Left cardiac atrium (tissue), 4 donors: ENCODE results near the gene NXN. TPM values are rescaled to one million over a fixed set of nuclear protein-coding genes. Genes with fewer than 3 reads are reported as not detected.
"Not testable (repeated sequence)": the region's sequence is repeated elsewhere in the genome, so short reads cannot be mapped to it uniquely, and the experiment has no call there.

Source experiments
- ATAC-seq, 2 donors: fragments of 200-7000 bp; cut with Tn5 transposase; one replicate each; pipeline ENCODE4 v1.9.1; 2020; ENCODE audit warnings: mild to moderate bottlenecking in 2 of 2, moderate library complexity in 2 of 2
- DNase-seq: peaks from one replicate; pipeline ENCODE4 v3.0.0-alpha.2; 2020
- intact Hi-C, 2 donors: fragments of 100-400 bp; cut with DNase I; formaldehyde crosslinking; loops; one replicate each; pipeline versions ENCODE4 v1.14.1 to v1.15.1; 2022 to 2023
- total RNA-seq, 2 donors: library from RNA; stranded (reverse); fragmentation: NEBNext Ultra II Directional; extraction: Animal tissue kit (Norgen Biotek cat#: 25700); gene quantifications; one replicate each; pipeline ENCODE4 v1.2.1, GENCODE V29; 2021
- donor health status: DM: no; HTN: yes; CAD: no.
- donor health status: DM: no; HTN: yes; CAD: no; lungs with severe emphysema.
- donor health status: DM: yes; HTN: yes; CAD: no.
- donor health status: Dilated cardiomyopathy.

Gene NXN
- total RNA-seq, 2 donors from 2014 or later, result 16.7 to 20.8 TPM

DNA sequence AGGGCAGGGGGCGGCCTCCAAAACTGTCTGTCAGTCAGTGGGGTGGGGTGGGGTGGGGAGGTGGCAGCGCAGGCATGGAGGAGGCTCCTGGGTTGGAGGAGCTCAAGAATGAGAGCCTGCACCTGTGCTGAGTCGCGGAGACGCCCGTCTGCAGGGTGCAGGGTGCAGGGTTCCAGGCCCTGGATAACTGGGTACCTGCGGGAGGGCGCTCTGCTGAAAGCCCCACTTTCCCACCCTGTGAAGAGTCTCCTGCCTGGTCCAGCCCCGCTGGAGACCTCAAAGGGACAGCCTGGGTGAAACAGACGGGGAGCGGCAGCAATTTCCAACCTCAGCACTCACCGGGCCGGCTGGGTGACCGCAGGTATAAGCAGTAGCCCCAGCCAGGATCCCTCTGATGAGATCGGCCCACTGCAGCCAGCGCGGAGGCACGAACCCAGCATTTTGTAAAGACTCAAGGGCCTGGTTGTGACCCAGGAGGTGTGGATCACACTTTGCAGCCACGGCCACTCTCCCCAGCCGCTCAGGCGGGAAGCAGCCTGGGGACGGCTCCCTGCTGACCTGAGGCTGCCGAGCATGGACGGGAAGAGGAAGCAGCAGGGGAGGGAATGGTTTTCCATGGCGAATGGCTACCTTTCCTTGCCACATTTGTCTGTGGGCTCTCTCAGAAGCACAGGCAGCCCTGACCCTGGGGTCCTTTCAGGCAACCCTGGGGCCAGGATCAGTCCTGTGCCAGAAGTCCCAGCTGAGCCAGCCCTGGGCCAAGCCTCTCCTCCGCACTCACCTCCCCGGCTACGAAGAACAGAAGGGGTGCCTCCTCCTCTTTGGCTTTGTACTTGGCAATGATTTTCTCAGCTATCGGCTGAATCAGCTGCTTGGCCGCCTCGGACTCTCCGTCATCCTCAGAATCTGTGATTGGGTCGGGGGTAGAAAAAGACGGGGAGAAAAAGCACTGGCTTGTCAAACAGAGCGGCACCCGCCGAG lies 176.4 kb downstream of the NXN start:
- intact Hi-C loops, result no loop called here
- DNase-seq (no peak), ATAC-seq (no peak)

DNA sequence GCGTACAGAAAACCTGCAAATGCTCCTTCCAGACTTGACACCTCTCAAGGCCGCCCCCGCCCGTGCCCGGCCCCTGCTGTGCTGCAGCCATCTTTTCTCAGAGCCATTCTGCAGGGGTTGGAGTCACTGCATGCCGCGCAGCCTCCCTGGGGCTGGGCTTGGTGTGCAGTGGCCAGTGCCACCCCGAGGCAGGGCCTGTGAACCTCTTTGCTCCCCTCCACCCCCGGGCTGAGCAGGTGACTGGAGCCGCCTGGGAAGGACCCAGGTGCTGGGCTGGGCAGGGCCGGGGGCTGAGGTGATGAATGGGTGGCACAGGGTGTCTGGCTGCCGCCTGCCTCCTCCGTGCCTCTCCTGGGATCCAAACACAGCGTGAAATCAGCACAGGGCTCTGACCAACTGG lies 177.1 kb downstream of the NXN start:
- intact Hi-C loops, result no loop called here
- DNase-seq (no peak), ATAC-seq (no peak)

DNA sequence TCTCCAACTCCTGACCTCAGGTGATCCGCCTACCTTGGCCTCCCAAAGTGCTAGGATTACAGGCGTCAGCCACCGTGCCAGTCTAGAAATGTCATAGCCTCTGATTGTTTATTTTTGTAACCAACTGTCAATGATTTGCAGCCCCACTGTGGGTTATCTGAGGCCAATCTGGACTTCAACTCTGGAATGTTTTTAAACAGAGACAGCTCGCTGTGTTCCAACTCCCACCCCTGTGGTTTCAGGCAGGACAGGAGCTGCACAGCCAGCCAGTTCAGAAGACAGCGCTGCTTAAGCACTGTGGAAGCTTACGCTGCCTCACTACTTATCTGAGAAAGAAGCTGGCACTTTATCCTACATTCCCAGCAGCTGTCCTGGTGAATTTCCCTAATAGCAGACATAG lies 177.9 kb downstream of the NXN start:
- DNase-seq (no peak), ATAC-seq (no peak)
- intact Hi-C loops, result no loop called here

DNA sequence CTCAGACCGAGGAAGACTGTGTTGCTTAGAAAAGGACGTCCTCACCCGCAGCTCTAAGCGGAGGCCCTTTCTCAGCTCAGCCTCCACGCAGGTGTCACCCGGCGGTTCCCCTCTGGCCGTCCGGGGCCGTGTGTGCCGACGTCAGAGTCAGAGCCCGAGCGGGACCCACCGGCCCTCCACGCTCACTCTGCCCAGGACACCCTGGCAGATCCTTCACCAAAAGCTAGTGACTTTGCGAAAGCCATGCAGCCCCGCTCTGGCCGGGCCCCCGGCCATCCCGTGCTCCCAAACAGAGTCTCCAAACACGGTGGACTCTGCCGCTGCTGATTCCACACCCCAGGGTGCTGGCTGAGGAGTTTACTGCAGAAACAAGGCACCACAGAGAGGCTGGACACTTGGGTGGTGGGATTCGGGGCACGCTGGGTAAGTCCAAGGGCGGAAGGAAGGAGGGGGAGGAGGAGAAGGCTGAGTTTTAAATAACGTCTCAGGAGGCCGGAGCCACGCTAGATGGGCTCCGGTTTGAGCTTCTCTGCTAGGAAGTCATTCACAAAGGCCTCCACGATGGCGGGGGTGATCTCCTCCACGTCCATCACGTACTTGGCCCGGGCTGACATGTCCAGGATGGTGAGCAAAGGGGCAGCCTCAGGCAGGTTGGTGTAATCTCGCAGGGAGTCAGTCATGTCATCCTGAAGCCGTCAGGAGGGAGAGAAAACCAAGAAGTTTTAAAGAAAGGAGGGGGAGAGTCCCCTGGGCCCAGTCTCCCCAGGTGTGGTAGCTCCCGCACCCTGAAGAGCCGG lies 178.9 kb downstream of the NXN start:
- ATAC-seq (no peak), DNase-seq (no peak)
- intact Hi-C loops, result no loop called here

DNA sequence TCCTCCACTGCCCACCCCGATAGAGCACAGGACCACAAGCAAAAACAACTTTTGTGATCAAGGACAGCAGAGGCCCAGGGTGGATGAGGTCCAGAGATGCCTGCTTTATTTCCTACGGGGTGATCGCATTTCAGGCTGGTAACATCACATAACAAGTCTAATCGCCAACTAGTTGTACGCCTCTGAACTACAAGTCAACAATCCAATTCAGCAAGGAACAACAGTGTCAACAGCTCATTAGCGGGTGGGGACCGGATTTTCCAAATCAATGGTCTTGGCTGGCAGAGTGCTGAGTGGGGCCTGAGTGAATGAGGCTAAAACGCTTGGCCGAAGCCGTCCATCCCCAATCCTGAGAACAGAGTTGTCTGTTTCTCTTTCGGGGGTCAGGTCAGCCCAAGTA lies 180.3 kb downstream of the NXN start:
- intact Hi-C loops, result loop anchor here (5.0 to 10.0 kb wide), 2 partner anchors 46 to 178 kb away; partner anchors contain the start of gene NXN (in 1 of the 2)
- DNase-seq (no peak), ATAC-seq (no peak)

DNA sequence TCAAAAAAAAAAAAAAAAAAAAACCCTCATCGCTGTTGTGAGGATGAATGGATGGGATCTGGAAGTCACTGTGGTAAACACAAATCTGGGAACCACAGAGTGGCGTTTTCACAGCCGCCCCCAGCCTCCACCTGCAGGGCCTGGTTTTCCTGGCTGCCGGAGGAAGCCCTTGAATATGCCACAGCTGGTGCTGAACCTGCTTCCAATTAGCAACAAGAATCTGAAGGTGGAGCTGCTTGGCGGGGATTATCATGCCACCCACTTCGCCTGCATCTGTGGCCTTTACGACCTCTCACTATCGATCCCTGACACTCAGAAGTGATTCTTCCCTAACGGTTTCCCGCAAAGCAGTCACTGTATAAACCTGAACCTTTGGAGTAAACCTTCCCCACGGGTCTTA lies 181.3 kb downstream of the NXN start:
- intact Hi-C loops, result loop anchor here (5.0 to 10.0 kb wide), 2 partner anchors 47 to 179 kb away; partner anchors contain the start of gene NXN (in 1 of the 2)
- DNase-seq (no peak), ATAC-seq (no peak)

DNA sequence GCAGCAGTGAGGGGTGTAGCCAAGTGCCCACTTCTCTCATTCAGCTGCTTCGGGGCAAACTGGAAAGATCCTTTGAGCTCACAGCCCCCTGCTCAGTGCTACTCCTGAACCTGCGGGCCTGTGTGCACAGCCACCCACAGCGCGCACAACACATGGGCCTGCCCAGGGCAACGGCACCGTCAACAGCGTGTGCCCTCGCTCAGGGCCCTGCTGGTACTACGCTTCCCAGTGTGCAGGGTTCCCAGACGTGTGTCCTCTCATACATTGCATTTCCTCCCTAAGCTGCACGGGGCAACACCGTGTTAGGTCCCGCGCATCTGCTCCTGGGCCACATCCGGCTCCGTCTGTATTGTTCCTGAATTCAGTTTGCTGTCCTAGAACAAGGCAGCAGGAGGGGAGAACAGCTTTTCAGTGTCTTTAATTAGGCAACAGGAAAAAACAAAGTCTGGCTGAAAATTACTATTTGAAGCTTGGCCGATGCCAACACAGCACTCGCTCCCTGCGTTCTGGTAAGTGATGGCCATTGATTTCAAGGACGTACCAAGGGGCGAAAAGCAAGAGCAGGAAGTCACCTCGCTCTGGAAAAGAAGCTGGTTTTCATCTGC lies 182.2 kb downstream of the NXN start:
- ATAC-seq, result no peak
- no peak for DNase-seq
- intact Hi-C loops, result loop anchor here (5.0 to 10.0 kb wide), 2 partner anchors 47 to 180 kb away; partner anchors contain the start of gene NXN (in 1 of the 2)

DNA sequence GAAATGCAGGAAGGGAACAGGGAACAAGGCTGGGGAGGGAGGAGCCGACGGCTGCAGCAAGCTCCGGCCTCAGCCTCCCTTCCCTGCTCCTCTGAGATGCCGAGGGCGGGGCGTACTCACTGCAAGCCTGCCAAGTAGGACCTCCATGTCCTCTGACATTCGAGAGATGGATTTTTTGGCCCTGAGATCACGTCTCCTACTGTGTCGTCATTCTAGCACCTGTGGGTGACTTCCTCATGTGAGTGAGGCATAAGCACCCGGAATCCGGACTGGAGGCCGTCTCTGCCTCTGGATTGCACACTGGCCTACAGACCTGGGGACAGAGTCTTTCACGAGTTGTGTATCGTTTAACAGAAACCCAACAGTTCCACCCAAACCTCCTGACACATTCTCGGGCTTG lies 183.0 kb downstream of the NXN start:
- ATAC-seq (no peak), DNase-seq (no peak)
- intact Hi-C loops, result loop anchor here (5.0 to 10.0 kb wide), 2 partner anchors 48 to 181 kb away; partner anchors contain the start of gene NXN (in 1 of the 2)

DNA sequence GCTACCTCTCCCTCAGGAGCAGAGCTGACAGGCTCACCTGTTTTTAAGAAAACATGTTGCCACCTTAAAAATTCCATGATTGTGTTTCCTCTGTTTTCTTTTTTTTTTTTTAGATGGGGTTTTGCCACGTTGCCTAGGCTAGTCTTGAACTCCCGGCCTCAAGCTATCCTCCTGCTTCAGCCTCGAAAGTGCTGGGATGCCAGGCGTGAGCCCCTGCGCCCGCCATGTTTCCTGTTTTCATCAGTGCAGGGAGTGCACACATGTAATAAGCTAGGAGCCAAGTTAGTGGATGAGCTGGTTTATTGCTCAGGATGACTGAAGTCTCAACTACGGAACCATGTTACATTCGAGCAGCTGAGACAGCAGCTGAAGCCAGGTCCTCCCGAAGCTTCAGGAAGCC lies 183.9 kb downstream of the NXN start:
- intact Hi-C loops, result loop anchor here (2.0 to 10.0 kb wide), 3 partner anchors 49 to 185 kb away; partner anchors contain the start of gene NXN (in 1 of the 2)
- no peak for ATAC-seq

DNA sequence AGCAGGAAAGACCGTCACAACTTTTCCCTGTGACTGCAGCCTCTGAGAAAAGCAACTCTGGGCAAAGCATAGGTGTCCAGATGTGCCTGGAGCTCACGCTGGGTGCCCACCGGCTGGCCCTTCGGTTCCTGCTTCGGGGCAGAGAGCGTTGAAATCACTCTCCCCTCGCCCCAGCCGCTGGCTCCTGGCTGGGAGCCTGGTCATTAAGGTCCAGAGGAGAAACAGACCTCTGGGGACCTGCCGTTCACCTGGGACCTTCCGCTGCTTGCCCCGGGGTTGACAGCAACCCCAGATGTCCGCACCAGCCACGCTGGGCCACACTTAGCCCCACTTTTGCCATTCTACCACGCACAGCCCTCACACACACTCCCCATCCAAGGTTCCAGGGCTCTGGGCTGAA lies 184.3 kb downstream of the NXN start:
- DNase-seq (no peak), ATAC-seq (peak in 1 of 2 donors; percentile 3)
- intact Hi-C loops, result loop anchor here (2.0 to 10.0 kb wide), 3 partner anchors 50 to 186 kb away; partner anchors contain the start of gene NXN (in 1 of the 2)

More for the DNA sequence above, 183.9 kb downstream of the NXN start:
- DNase-seq, result no peak

DNA sequence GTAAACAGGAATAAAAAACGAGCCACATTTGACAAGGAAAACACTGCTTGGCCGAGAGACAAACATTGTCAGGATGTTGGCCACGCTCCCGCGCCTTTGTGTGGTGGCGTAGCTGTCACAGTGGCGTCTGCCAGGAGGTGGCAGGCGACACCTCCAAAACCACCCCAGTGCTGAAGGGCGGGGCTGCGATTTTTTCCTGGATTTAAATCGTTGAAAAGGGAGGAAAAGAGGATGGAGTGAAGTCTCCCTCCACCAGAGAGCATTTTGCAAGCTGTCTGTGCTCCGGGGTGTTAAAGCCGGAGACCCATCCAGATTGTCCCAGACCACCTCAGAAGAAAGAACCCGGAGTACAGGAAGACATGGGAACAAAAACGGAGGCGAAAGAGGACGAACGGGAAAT lies 184.7 kb downstream of the NXN start:
- intact Hi-C loops, result loop anchor here (2.0 to 10.0 kb wide), 4 partner anchors 50 to 262 kb away; partner anchors contain the start of gene NXN (in 1 of the 2)
- DNase-seq (peak; percentile 91), ATAC-seq (peak; percentile 61 to 69)

DNA sequence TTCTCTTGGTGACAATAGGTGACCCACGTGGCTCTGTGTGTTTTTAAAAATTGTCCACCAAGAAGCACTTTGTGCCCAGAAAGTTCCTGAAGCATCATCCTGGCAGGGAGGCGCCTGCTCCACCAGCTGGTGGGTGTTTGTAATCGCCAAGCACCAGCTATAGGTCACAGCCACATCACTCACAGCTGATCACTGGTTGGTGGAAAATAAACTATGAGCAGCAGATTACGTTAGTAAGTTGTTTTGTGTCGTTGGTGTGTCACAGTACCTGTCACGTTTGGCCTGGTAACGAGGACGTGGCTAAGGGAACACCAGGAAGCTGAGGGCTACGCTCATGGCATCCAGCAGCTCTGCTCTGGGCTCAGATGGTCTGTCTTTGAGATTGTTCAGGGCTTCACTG lies 187.3 kb downstream of the NXN start:
- ATAC-seq (no peak), DNase-seq (no peak)
- intact Hi-C loops, result loop anchor here in 1 of 2 donors (5.0 to 10.0 kb wide), 2 partner anchors 53 to 265 kb away; no protein-coding TSS in a partner anchor

DNA sequence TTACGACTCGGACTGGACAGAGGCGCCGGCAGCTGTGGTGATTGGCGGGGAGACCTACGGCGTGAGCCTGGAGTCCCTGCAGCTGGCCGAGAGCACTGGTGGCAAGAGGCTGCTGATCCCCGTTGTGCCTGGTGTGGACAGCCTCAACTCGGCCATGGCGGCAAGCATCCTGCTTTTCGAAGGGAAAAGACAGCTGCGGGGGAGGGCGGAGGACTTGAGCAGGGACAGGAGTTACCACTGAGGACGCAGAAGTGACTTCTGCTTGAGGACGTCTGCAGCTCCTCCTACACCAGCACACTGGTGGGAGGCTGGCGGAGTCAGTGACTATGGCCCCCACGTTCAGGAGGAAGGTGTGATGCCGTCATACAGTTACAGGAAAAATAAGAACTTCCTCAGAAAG lies 187.7 kb downstream of the NXN start:
- intact Hi-C loops, result loop anchor here in 1 of 2 donors (5.0 to 10.0 kb wide), 2 partner anchors 53 to 265 kb away; no protein-coding TSS in a partner anchor
- no peak for ATAC-seq

DNA sequence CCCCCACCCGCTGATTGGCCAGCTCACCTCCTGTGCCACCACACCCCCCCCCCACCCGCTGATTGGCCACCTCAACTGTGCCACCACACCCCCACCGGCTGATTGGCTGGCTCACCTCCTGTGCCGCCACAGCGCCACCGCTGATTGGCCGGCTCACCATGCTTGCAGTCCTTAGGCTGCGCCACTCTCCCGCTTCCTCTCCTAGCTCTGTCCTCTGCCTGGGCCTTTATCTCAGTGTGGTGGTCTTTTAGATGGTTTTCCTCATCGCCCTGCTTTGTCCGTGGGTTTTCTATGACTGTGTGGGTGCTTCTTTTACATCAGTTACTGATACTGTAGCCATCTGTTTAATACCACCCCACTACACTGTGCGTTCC lies 188.7 kb downstream of the NXN start:
- intact Hi-C loops, result loop anchor here in 1 of 2 donors (5.0 to 10.0 kb wide), 2 partner anchors 54 to 266 kb away; no protein-coding TSS in a partner anchor
- ATAC-seq, result not testable (repeated sequence)

More for the DNA sequence above, 187.7 kb downstream of the NXN start:
- no peak for DNase-seq

DNA sequence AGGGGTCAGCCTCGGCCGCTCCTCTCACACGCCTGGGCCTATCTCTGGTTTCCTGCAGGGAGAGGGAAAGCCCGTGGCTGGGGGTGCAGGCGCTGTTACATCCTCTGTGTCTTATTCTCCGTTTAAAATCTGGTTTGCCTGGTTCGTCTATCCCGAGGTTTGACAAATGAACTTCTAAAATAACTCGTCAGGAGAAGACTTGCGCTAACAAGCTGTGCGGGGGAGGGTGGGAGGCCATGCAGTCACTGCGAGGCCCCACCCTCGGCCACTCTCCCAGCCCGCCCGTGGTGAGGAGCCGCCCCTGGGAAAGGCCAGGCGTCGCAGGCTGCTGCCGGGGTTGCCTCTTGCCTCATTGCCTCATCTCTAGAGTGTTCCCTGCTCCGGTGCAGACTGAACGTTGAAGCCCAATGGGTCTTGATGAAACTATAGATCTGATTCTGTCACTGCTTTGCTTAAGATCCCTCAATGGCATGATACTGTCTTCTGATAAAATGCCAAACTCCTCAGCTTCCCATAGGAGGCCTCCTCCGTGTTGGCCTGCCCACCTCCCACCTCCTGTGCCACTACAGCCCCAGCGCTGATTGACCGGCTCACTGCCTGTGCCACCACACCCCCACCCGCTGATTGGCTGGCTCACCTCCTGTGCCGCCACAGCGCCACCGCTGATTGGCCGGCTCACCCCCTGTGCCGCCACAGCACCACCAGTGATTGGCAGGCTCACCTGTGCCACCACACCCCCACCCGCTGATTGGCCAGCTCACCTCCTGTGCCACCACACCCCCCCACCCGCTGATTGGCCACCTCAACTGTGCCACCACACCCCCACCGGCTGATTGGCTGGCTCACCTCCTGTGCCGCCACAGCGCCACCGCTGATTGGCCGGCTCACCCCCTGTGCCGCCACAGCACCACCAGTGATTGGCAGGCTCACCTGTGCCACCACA lies 189.4 kb downstream of the NXN start:
- intact Hi-C loops, result loop anchor here in 1 of 2 donors (5.0 to 10.0 kb wide), 2 partner anchors 55 to 267 kb away; no protein-coding TSS in a partner anchor
- ATAC-seq (peak; percentile 77 to 79), DNase-seq (peak; percentile 82)

More for the DNA sequence above, 188.7 kb downstream of the NXN start:
- DNase-seq, result peak; percentile 46

DNA sequence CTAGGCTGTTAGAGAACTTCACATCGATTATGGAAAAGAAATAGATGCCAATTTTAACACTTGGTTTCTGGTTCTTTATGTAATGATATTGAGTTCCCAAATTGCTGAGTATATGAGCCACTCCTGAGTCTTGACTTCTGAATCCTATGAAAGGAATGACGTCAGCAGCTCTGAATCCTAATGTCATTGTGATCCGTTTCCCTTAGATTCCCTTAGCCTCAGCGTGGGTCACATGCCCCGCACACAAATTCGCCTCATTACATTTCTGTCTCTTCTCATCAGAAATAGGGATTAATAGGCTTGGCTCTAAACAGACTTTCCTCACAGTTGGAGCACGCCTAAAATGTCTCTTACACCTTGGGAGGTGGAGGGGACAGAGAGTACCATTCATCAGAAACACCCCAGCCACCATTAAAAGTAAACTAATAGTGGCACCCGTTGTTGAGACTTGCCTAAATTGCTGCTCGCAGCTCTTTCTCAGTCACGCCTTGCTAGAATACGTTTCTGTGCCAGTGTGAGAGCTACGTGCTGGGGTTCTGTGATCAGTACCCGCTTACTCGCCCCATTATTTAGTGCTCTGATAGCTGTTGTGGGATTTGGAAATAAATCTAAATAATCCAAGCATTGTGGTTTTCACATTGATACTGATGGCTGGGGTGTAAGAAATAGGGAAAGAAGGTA lies 190.3 kb downstream of the NXN start:
- ATAC-seq, result no peak

DNA sequence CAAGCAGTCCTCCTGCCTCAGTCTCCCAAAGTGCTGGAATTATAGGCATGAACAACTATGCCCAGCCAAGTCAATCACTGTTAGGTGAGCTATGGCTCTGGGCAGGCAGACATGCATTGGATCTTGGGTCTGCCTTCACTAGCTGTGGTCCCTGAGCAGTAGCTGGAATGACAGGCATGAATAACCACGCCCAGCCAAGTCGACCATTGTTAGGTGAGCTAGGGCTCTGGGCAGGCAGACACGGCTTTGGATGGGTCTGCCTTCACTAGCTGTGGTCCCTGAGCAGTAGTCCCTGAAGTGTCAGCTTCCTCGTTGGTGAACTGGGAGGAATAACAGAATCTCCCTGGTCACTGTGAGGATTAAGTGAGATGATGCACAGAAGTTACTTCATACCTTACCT lies 191.0 kb downstream of the NXN start:
- intact Hi-C loops, result no loop called here
- no peak for DNase-seq
- ATAC-seq, result no peak

More for the DNA sequence above, 190.3 kb downstream of the NXN start:
- intact Hi-C loops, result no loop called here
- DNase-seq, result no peak
